IMR-90 (cell line): ENCODE measurements around the gene SDR39U1. TPM values are rescaled to one million over a fixed set of nuclear protein-coding genes. Genes with fewer than 3 reads are reported as not detected.

Experiments
- ATAC-seq: fragments of 200-7000 bp; cut with Tn5 transposase; 2 replicates; pipeline ENCODE4 v1.9.1; 2020; ENCODE audit warnings: low read depth, mild to moderate bottlenecking, moderate library complexity
- BruUV-seq: library from RNA; stranded (reverse); fragments of 400-500 nt; replicated peaks from 2 replicates; lab custom pipeline; 2021; lab: Mats Ljungman, UMichigan
- CTCF ChIA-PET: fragments of 300-600 bp; formaldehyde crosslinking; extraction: SDS; loops from one replicate; lab custom pipeline; 2021; ENCODE audit warnings: antibody characterized with exemption; lab: Yijun Ruan, JAX
- POLR2A ChIA-PET: fragments of 300-600 bp; sonication (Branson Sonifier 250); formaldehyde crosslinking; loops from one replicate; lab custom pipeline; 2022; ENCODE audit warnings: antibody characterized with exemption; ENCODE audit not compliant: unreplicated experiment; lab: Charles Lee
- DNase-seq: peaks from one replicate; pipeline ENCODE4 v3.0.0; 2013
- H2AFZ ChIP-seq: replicated peaks from 2 replicates; pipeline ENCODE3; 2013; ENCODE audit warnings: low read length, mild to moderate bottlenecking; ENCODE audit not compliant: poor library complexity
- H2AK5ac ChIP-seq: 2 replicates; pipeline ENCODE4 v1.6.1; 2013; ENCODE audit warnings: low read depth, low read length, inconsistent platforms
- H2AK9ac ChIP-seq: replicated peaks from 2 replicates; pipeline ENCODE3; 2013; ENCODE audit warnings: mild to moderate bottlenecking, low read depth, low read length, moderate library complexity; ENCODE audit not compliant: poor library complexity
- H2BK120ac ChIP-seq: 2 replicates; pipeline ENCODE4 v1.6.1; 2013; ENCODE audit warnings: low read depth, low read length, inconsistent platforms
- H2BK15ac ChIP-seq: 3 replicates; pipeline ENCODE4 v1.6.1; 2013; ENCODE audit warnings: low read depth, low read length, inconsistent platforms
- H2BK20ac ChIP-seq: 2 replicates; pipeline ENCODE4 v1.6.1; 2013; ENCODE audit warnings: low read depth, mild to moderate bottlenecking, inconsistent platforms, low read length, moderate library complexity
- H2BK5ac ChIP-seq: 2 replicates; pipeline ENCODE4 v1.6.1; 2013; ENCODE audit warnings: mild to moderate bottlenecking, low read depth, low read length, inconsistent platforms; ENCODE audit not compliant: poor library complexity, severe bottlenecking
- H3K14ac ChIP-seq: replicated peaks from 2 replicates; pipeline ENCODE4 v1.6.1; 2013; ENCODE audit warnings: low read depth, low read length, inconsistent platforms
- H3K18ac ChIP-seq: 2 replicates; pipeline ENCODE4 v1.6.1; 2013; ENCODE audit warnings: low read depth, low read length, control low read depth
- H3K23ac ChIP-seq: 2 replicates; pipeline ENCODE4 v1.6.1; 2013; ENCODE audit warnings: low read depth, low read length, inconsistent platforms
- H3K27ac ChIP-seq: 2 replicates; pipeline ENCODE4 v1.5.1; 2013; ENCODE audit warnings: mild to moderate bottlenecking, control low read depth, low read length; ENCODE audit not compliant: insufficient read depth
- H3K27me3 ChIP-seq: 2 replicates; pipeline ENCODE4 v1.6.1; 2013; ENCODE audit warnings: low read length; ENCODE audit not compliant: control insufficient read depth, insufficient read depth
- H3K36me3 ChIP-seq: 2 replicates; pipeline ENCODE4 v1.6.1; 2013; ENCODE audit warnings: low read length, mixed read lengths; ENCODE audit not compliant: control insufficient read depth, insufficient read depth
- H3K4ac ChIP-seq: 2 replicates; pipeline ENCODE4 v1.6.1; 2013; ENCODE audit warnings: low read depth, low read length, inconsistent platforms
- H3K4me1 ChIP-seq: 2 replicates; pipeline ENCODE4 v1.6.1; 2013; ENCODE audit warnings: low read length, mixed read lengths; ENCODE audit not compliant: control insufficient read depth, insufficient read depth
- H3K4me2 ChIP-seq: 2 replicates; pipeline ENCODE4 v1.6.1; 2013; ENCODE audit warnings: low read depth, mild to moderate bottlenecking, control low read depth, low read length, moderate library complexity
- H3K4me3 ChIP-seq: 2 replicates; pipeline ENCODE4 v1.5.1; 2013; ENCODE audit warnings: low read depth, mild to moderate bottlenecking, control low read depth, low read length, moderate library complexity; ENCODE audit not compliant: insufficient read depth
- H3K56ac ChIP-seq: 2 replicates; pipeline ENCODE4 v1.6.1; 2013; ENCODE audit warnings: low read length, inconsistent platforms; ENCODE audit not compliant: insufficient read depth; ENCODE audit errors: extremely low read depth
- H3K79me1 ChIP-seq, 2 experiments: 2 replicates each; pipeline ENCODE4 v1.6.1; 2013; ENCODE audit warnings: low read length in 2 of 2, inconsistent platforms in 1 of 2, low read depth in 1 of 2
- H3K9ac ChIP-seq: 2 replicates; pipeline ENCODE4 v1.6.1; 2013; ENCODE audit warnings: low read depth, low read length, control low read depth
- H3K9me1 ChIP-seq: 2 replicates; pipeline ENCODE4 v1.6.1; 2013; ENCODE audit warnings: low read length, inconsistent platforms; ENCODE audit not compliant: insufficient read depth
- H3K9me3 ChIP-seq: 2 replicates; pipeline ENCODE4 v1.6.1; 2013; ENCODE audit warnings: low read length; ENCODE audit not compliant: control insufficient read depth, insufficient read depth
- H4K20me1 ChIP-seq: 2 replicates; pipeline ENCODE4 v1.6.1; 2013; ENCODE audit warnings: low read length, inconsistent platforms; ENCODE audit not compliant: insufficient read depth
- H4K5ac ChIP-seq: 2 replicates; pipeline ENCODE4 v1.6.1; 2013; ENCODE audit warnings: mild to moderate bottlenecking, low read depth, low read length, control low read depth
- H4K8ac ChIP-seq, 2 experiments: 2 replicates each; pipeline ENCODE4 v1.6.1; 2013; ENCODE audit warnings: low read depth in 2 of 2, low read length in 2 of 2, control low read depth in 1 of 2, inconsistent platforms in 1 of 2
- H4K91ac ChIP-seq: 2 replicates; pipeline ENCODE4 v1.6.1; 2013; ENCODE audit warnings: low read depth, low read length, inconsistent platforms; ENCODE audit not compliant: insufficient read depth
- FOS ChIP-seq: fragments of 150-350 bp; IDR thresholded peaks from 2 replicates; pipeline ENCODE4 v1.6.1; 2016; ENCODE audit warnings: low read depth, low read length
- MAZ ChIP-seq: IDR thresholded peaks from 2 replicates; pipeline ENCODE4 v1.6.1; 2012; ENCODE audit warnings: low read depth, mild to moderate bottlenecking, low read length, improper control_type of control experiment, moderate library complexity, borderline replicate concordance
- MXI1 ChIP-seq: IDR thresholded peaks from 2 replicates; pipeline ENCODE4 v1.6.1; 2012; ENCODE audit warnings: low read depth, mild to moderate bottlenecking, low read length, moderate library complexity, borderline replicate concordance
- WGBS, 2 experiments: methylation state at CpG; one replicate each; pipeline versions ENCODE4 v1.1.5 to v1.1.7; 2013; ENCODE audit warnings: missing lambda C conversion rate in 2 of 2; ENCODE audit not compliant: insufficient read length in 1 of 2; ENCODE audit errors: extremely low coverage in 2 of 2; 5-methylcytosine and 5-hydroxymethylcytosine counted together
- dilution Hi-C: fragments of 300-500 bp; cut with HindIII; formaldehyde crosslinking; loops from one replicate; pipeline ENCODE4 v1.14.3; 2018; ENCODE audit warnings: low sequenced_read_pairs; ENCODE audit not compliant: unreplicated experiment
- in situ Hi-C: fragments of 300-500 bp; cut with MboI; formaldehyde crosslinking; loops from 3 replicates; pipeline ENCODE4 v1.14.3; 2019; ENCODE audit warnings: low sequenced_read_pairs, inconsistent platforms, mixed read lengths
- intact Hi-C: fragments of 100-400 bp; cut with micrococcal nuclease; formaldehyde crosslinking; loops from 2 replicates; pipeline ENCODE4 v1.10.0; 2022
- polyA plus RNA-seq, 3 experiments: library from polyadenylated mRNA; depleted of rRNA; stranded (reverse); fragments of >200 nt; gene quantifications; 2 replicates each; pipeline ENCODE4 v1.2.3, GENCODE V29; 2012; ENCODE audit warnings: low replicate concordance in 1 of 3
- total RNA-seq: library from RNA; depleted of rRNA; stranded (reverse); fragments of >200 nt; gene quantifications from 2 replicates; pipeline ENCODE4 v1.2.3, GENCODE V29; 2012
- TF ChIP-seq, protein P1 (sequence below): conservative IDR thresholded peaks from 2 replicates; pipeline ENCODE4 v1.5.1; 2012; ENCODE audit warnings: mild to moderate bottlenecking, low read depth, low read length, improper control_type of control experiment

SDR39U1 gene
- total and polyA plus RNA-seq, 2 of the 4 experiments (the other 2 are of a cell fraction), result 7.5 to 46.3 TPM

DNA sequence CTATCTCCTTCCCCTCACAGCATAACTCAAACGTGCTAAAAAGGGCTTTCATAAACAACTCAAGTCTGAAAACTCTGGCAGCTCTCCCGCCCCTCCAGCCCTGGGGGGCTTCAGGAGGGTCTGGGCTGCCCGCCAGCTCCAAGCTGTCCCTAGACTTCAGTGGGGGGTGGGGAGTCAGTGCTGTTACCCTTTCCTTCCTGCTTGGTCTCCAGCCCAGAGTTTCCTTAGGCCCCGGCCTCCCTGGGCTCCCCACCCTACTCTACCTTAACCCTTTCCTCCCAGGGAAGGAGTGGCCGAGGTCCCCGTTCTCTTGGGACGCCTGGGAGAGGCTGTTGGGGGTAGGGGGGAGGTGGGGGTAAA, 44.3 kb downstream of the SDR39U1 start:
- no TSS peak for BruUV-seq
- dilution Hi-C loops (no loop called here), intact Hi-C loops (loop anchor here (2.0 kb wide), 1 partner anchor 31 kb away; no protein-coding TSS in a partner anchor), in situ Hi-C loops (no loop called here)
- H3K9me3 ChIP-seq, result no peaks in the 10 kb centered on the region
- no peaks in the 10 kb centered on the region for H3K27me3 ChIP-seq
- peak overlapping the region; percentile 68 for H2AFZ ChIP-seq
- no peak overlapping the region; the same call in 1 of the 2 replicates for H3K18ac ChIP-seq
- no peak overlapping the region for H3K4me3 ChIP-seq
- H3K14ac ChIP-seq, result 0 out of 2 replicates have a peak overlapping the region, but pooled peaks have one; percentile 60
- peak overlapping the region; percentile 85; the same call in 1 of the 2 replicates for H4K5ac ChIP-seq
- DNase-seq, result no peak
- H3K23ac ChIP-seq, result 0 out of 2 replicates have a peak overlapping the region, but pooled peaks have one; percentile 46
- POLR2A ChIA-PET, result interaction anchor here (0.6 kb wide), 1 partner anchor 33 kb away, joined by 3 read pairs; no protein-coding TSS in a partner anchor
- H3K36me3 ChIP-seq, result no peaks in the 10 kb centered on the region
- H2BK120ac ChIP-seq, result peak overlapping the region; percentile 38
- peaks cover 0 to 8% of the 10 kb centered on the region in 2 experiments; a peak in 1 of 4 replicates for H3K79me1 ChIP-seq
- no peak overlapping the region for H2BK20ac ChIP-seq
- no peak overlapping the region for H3K56ac ChIP-seq
- peak overlapping the region; percentile 41; the same call in 1 of the 2 replicates for H4K91ac ChIP-seq
- CTCF ChIA-PET, result interaction anchor here (1.1 kb wide), 1 partner anchor 33 kb away, joined by 6 read pairs; no protein-coding TSS in a partner anchor
- H2AK9ac ChIP-seq, result peak overlapping the region; percentile 70
- H2BK5ac ChIP-seq, result no peak overlapping the region
- 0 out of 2 replicates have a peak overlapping the region, but pooled peaks have one; percentile 81 for H2AK5ac ChIP-seq
- peak; percentile 20 for ATAC-seq
- H3K4me2 ChIP-seq, result peak overlapping the region; percentile 80; the same call in 1 of the 2 replicates
- no peaks in the 10 kb centered on the region; the same call in 1 of the 2 replicates for H3K9me1 ChIP-seq
- peaks cover 14% of the 10 kb centered on the region for H3K4me1 ChIP-seq
- no peak overlapping the region for H3K27ac ChIP-seq
- WGBS, 2 experiments, result no CpG with 5 or more reads among the region's 7 CpGs
- H3K9ac ChIP-seq, result peak overlapping the region; percentile 79
- peak overlapping the region; percentile 59 for H3K4ac ChIP-seq
- no peaks in the 10 kb centered on the region for H4K20me1 ChIP-seq
- TF ChIP-seq MAZ, result no peak
- no peak for TF ChIP-seq FOS
- TF ChIP-seq MXI1, result no peak
- TF ChIP-seq, protein P1, sequence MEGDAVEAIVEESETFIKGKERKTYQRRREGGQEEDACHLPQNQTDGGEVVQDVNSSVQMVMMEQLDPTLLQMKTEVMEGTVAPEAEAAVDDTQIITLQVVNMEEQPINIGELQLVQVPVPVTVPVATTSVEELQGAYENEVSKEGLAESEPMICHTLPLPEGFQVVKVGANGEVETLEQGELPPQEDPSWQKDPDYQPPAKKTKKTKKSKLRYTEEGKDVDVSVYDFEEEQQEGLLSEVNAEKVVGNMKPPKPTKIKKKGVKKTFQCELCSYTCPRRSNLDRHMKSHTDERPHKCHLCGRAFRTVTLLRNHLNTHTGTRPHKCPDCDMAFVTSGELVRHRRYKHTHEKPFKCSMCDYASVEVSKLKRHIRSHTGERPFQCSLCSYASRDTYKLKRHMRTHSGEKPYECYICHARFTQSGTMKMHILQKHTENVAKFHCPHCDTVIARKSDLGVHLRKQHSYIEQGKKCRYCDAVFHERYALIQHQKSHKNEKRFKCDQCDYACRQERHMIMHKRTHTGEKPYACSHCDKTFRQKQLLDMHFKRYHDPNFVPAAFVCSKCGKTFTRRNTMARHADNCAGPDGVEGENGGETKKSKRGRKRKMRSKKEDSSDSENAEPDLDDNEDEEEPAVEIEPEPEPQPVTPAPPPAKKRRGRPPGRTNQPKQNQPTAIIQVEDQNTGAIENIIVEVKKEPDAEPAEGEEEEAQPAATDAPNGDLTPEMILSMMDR, result no peak
- no peak overlapping the region; the same call in 2 of the 3 replicates for H2BK15ac ChIP-seq
- peak overlapping the region; percentile 77 to 84; a peak in 2 of 4 replicates for H4K8ac ChIP-seq
